Testis (tissue), 2 donors: ENCODE results near the gene MAML3.

Experiments
- CTCF ChIP-seq, 3 experiments: fragments of 450-650 bp in 2 of 3; fragments of 200-600 bp in 1 of 3; sonication (generic) in 1 of 3; IDR thresholded peaks; one replicate each; pipeline ENCODE4 v1.5.1; 2016 to 2019; ENCODE audit warnings: antibody characterized with exemption in 3 of 3, mild to moderate bottlenecking in 2 of 3, moderate library complexity in 1 of 3
- POLR2A ChIP-seq: fragments of 450-650 bp; IDR thresholded peaks from one replicate; pipeline ENCODE4 v1.6.1; 2017; ENCODE audit warnings: antibody characterized with exemption, mild to moderate bottlenecking, moderate library complexity

DNA sequence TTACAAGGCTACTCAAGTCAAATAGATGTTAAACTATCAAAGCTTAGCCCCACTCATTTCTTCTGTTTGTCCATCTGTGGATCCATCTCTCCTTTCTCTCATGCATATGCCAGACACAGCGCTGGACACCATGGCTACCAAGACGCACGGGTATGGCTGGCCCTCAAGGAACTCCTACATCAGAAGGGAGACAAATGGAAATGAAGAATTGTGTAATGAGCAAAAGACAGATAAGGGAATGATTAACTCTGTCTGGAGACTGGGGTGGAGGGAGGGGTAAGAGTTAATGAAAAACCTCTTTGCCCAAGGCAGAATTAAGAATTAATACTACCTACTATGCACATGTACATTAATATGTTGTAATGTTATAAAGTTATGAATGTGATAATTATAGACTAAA is 400.3 kb downstream of the MAML3 start:
- TF ChIP-seq POLR2A (no peak), CTCF (IDR thresholded peaks at IDR 0.05) (no peak)
